NOMO-1 treated with DMSO at 0.1 percent for 48 hours (cell line): ENCODE data around the gene WDR33.

Experiments
- DNase-seq: peaks from one replicate; lab custom pipeline; 2025; ENCODE audit not compliant: unreplicated experiment; lab: John Stamatoyannopoulos, UW

The WDR33 gene

GRCh38 chr2:127698553-127699355 is 112.2 kb downstream of the WDR33 start:
- DNase-seq: no peak

DNA sequence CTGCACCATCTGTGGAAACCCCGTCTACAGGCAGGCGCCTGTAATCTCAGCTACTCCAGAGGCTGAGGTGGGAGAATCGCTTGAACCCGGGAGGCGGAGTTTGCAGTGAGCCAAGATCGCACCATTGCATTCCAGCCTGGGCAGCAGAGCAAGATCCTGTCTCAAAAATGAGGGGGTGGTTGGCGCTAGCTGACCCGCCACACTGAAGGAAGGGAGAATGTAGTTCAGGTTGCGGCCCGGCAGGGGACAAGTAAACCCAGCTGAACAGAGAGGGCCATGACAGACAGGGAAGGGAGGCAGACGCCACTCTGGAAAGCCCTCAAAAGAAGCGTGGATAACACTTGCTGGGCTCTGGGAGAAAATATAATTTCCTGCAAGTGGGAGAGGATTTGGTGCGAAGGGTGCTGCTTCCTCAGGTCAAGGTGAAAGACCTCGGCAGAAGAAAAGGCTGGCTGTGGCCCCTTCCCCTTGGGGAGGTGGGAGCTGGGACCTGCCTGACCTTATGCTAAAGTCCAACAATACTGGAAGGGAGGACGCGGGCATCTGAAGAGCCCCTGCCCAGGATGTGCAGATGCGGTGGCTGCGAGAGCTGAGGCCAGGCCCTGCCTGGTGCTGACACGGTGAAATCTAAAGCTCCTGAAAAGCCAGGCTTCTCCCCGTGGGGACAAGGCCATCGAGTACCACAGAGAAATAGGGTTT is 113.3 kb downstream of the WDR33 start:
- DNase-seq: no peak

DNA sequence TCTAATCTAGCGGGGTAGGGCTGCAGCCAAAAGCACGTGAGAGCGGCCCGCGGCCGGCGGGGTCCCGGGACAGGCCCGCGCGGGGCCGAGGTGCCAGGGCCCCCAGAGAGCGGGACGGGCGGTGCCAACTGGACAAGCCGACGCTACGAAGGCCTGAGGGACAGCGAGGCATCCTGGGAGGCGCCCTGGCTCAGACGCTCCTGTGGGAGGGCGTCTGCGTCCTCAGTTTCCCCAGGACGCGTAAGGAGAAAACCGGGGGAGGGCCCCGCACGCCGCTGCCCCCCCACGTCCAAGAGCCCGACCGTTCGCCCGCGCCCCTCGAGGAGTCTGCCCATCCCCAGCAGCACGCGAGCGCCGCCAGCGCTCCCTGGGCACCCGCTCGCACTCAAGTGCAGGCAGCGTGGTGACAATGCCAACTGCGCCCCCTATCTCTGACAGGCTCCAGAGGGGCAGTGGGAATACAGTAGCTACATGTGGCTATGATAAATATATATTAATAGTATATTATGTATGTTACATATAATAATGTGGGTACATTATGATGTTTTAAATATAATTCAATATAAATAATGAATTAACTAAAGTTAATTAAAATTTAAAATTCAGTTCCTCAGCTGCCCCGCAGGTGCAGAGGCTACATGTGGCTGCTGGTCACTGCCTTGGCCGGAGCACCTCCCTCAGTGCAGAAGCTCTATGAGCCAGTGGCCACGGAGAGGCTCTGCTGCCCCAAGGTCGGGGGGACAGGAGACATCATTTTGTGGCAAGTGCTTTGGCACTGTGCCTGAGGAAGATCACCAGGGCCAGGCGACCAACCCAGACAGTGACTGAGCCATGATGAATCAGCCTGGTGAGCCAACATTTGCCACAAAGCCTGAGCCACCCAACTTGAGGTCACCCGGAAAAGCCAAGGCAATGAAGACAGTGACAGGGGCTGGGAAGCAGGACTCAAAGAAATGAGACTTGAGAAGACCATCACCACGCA is 115.2 kb downstream of the WDR33 start:
- DNase-seq: no peak

DNA sequence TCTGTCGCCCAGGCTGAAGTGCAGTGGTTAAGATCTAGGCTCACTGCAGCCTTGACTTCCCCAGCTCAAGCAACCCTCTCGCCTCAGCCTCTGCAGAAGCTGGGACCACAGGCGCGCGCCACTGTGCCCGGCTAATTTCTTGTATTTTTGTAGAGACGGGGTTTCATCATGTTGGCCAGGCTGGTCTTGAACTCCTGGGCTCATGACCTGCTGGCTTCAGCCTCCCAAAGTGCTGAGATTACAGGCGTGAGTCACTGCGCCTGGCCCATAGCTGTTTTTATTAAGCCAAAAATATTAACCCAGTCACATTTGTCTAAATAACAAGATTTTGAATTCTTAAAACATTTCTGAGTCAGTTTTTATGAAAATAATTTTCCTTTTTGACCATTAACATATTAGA is 116.0 kb downstream of the WDR33 start:
- DNase-seq: no peak

DNA sequence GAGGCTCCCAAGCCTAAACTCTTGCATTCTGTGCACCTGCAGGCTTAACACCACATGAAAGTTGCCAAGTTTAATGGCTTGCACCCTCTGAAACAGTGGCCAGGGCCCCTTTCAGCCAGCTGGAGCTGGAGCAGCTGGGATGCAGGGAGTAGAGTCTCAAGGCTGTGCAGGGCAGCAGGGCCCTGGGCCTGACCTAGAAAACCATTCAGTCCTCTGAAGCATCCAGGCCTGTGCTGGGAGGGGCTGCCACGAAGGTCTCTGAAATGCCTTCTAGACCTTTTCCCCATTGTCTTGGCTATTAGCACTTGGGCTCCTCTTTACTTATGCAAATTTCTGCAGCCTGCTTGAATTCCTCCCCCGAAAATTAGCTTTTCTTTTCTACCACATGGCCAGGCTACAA is 120.3 kb downstream of the WDR33 start:
- DNase-seq: no peak

DNA sequence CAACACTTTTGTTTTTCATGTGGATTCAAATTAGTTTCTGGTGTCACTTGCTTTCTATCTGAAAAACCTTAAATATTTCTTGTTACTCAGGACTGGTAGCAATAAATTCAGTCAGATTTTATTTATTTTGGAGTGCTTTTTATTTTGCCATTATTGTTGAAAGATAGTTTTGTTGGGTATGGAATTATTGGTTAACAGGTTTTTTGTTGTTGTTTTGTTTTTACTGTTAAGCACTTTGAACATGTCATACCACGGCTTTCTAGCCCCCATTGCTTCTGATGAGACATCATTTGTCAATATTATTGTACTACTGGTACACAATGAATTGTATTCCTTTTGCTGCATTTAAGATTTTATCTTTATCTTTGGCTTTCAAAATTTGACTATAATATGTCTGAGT is 122.6 kb downstream of the WDR33 start:
- no peak for DNase-seq

DNA sequence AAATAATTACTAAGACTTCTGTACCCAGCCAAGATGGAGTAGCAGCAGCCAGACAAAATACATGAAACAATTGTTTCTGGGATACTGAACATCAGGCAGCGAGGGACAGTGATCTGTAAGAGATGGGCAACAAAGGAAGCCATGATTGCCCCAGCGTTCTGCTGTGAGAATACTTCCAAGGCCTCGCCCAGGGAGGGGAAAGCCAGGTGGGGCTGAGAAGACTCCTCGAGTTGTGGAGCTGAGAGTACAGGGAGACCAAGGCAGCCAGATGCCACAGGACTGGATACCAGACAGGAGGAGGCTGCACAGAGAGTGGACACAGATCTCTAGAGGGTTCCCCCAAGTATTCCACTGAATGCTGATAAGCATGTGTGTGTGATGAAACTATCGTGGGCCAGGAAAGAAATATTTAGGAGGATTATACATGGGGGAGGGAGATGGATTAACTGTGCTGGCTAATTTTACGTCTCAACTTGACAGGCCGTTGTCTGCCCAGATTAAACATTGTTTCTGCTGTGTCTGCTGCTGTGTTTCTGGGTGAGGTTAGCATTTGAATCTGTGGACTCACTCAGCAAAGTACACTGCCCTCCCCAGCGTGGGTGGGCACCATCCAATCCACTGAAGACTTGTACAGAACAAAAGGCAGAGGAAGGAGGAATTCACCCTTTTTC is 125.4 kb downstream of the WDR33 start:
- DNase-seq: no peak

- no peak for DNase-seq
Measured at GRCh38 chr2:127683757-127684156, 127.2 kb downstream of the WDR33 start.

DNA sequence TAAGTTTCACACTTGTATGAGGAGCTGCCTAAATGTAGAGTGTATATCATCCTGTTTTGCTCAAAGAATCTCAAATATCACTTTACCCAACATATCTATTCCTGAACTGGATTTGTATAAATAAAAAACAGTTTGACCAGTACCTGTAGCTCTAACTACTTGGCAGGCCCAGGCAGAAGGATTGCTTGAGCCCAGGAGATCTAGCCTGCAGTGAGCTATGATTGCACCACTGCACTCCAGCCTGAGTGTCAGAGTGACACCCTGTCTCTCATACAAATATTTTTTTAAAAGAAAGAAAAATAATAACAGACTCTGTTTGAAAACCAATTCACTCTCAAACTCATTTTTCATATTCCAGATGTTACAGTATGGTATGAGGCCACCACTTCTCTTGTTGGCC is 127.9 kb downstream of the WDR33 start:
- DNase-seq: no peak

DNA sequence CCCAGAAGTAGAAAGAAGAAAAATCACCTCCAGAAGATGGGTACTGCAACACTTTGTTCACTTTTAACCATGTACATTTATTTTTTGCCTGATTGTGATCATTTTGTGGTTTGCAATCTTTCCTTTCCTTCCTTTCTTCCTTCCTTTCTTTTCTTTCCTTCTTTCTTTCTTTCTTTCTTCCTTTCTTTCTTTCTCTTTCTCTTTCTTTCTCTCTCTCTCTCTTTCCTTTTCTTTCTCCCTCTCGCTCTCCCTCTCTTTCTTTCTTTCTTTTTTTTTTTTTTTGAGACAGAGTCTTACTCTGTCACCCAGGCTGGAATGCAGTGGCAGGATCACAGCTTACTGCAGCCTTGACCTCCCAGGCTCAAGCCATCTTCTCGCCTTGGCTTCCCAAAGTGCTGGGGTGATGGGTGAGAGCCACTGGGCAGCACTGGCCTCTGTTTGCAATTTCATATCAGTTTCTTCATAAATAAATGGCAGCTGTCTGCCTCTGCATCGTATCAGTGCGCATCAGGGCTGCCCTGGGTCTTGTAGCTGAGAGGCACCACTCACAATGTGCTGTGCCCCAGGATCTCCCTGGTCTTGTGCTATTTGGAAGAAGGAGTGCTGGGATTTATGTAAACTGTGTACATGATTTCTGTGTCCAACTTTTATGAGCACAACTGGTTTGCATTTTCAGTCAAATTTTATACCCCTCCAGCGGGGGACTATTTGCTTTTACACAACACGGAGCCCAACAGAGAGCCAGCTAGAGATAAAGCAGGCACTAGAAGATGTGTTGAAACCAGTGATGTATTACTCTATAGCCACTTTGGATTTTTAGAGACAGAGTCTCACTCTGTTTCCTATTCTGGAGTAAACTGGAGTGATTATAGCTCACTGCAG is 128.8 kb downstream of the WDR33 start:
- DNase-seq: no peak

GRCh38 chr2:127681288-127681804 is 129.6 kb downstream of the WDR33 start:
- no peak for DNase-seq

DNA sequence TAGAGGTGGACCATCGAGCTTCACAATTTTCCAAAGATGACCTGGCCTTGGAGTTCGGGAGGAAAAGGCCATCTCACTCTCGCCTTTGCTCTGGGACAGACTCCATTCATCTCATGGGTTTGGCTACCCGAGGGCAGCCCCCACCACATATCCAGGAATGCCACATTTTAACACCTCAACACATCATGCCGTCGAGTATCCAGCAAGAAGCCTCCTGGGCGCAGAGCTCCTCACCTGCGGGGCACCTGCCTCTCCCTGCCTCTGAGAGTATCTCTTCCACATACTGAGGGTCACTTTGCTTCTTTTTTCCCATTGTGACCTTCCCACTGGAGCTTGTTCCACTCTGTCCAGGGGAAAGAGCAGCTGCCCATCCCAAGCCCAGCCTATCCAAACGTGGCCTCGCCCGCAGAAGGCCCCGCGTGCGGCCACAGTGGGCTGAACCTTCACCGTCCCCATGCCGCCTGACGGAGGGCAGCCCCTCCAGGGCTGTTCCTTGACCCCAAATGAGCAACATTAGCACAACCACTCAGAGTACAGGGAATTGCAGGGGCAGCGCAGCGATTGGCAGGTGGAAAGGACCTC is 130.2 kb downstream of the WDR33 start:
- no peak for DNase-seq

GRCh38 chr2:127679680-127680361 is 131.2 kb downstream of the WDR33 start:
- no peak for DNase-seq

GRCh38 chr2:127678991-127679390 is 132.0 kb downstream of the WDR33 start:
- DNase-seq: no peak

- DNase-seq: no peak
Measured at GRCh38 chr2:127678531-127678930, 132.4 kb downstream of the WDR33 start.

GRCh38 chr2:127676906-127677305 is 134.1 kb downstream of the WDR33 start:
- no peak for DNase-seq

GRCh38 chr2:127675331-127676261 is 135.4 kb downstream of the WDR33 start, which contains the start of gene LIMS2:
LIMS2 (minus strand) TSS chr2:127675530; CDS start chr2:127675024, 506 bp downstream.
- DNase-seq: no peak
